ENCODE results near the gene PPP1R27. TPM values are rescaled to one million over a fixed set of nuclear protein-coding genes. Genes with fewer than 3 reads are reported as not detected.

The PPP1R27 gene
- total and polyA plus RNA-seq, 2 donors (not counting 1 experiment from before 2014, with no cell fraction given): not detected

- Histone ChIP-seq H3K36me3 (ENCODE audit: control insufficient read depth, insufficient read depth, low read length) (peaks cover 43% of the 10 kb centered on the region), H3K27ac (ENCODE audit: insufficient read depth, low read length) (peak overlapping the region; percentile 53), H2AFZ (ENCODE audit: low read length) (no peak overlapping the region), H3K4me3 (replicated peaks in 1 of 4; ENCODE audit: control extremely low read depth in 1 of 4, insufficient read depth in 1 of 4, low read depth in 3 of 4, low read length in 4 of 4) (no peak overlapping the region), H4K20me1 (ENCODE audit: control insufficient read depth, extremely low read depth, insufficient read depth, low read length) (no peaks in the 10 kb centered on the region), H3K9ac (ENCODE audit: insufficient read depth, low read length) (no peak overlapping the region), H3K4me2 (ENCODE audit: extremely low read depth, insufficient read depth, low read length) (no peak overlapping the region), H3K4me1 (ENCODE audit: control insufficient read depth, extremely low read depth, insufficient read depth, low read length) (no peaks in the 10 kb centered on the region), H3K79me2 (ENCODE audit: control insufficient read depth, insufficient read depth, low read length) (no peaks in the 10 kb centered on the region), H3K27me3 (ENCODE audit: control insufficient read depth, insufficient read depth, low read length) (no peaks in the 10 kb centered on the region), H3K9me3 (ENCODE audit: control insufficient read depth, insufficient read depth, low read depth, low read length) (no peaks in the 10 kb centered on the region)
- no peak for TF ChIP-seq CTCF (conservative IDR thresholded peaks at IDR 0.05 in 1 of 2, IDR thresholded peaks at IDR 0.05 in 1 of 2; ENCODE audit: low read depth in 1 of 2, low read length in 2 of 2)
- TF ChIP-seq EZH2 (IDR thresholded peaks at IDR 0.05; ENCODE audit: low read length, missing control alignments): no peak
- peak in 1 of 2 donors; percentile 55 for DNase-seq (ENCODE audit: low read depth in 2 of 2)
Measured at GRCh38 chr17:81842725-81843504, 8.1 kb upstream of the PPP1R27 start.

- TF ChIP-seq EZH2 (IDR thresholded peaks at IDR 0.05; ENCODE audit: low read length, missing control alignments) (no peak), CTCF (conservative IDR thresholded peaks at IDR 0.05 in 1 of 2, IDR thresholded peaks at IDR 0.05 in 1 of 2; ENCODE audit: low read depth in 1 of 2, low read length in 2 of 2) (no peak)
- H3K36me3 ChIP-seq (ENCODE audit: control insufficient read depth, insufficient read depth, low read length): peaks cover 41% of the 10 kb centered on the region
- no peak overlapping the region for H3K4me3 ChIP-seq (replicated peaks in 1 of 4; ENCODE audit: control extremely low read depth in 1 of 4, insufficient read depth in 1 of 4, low read depth in 3 of 4, low read length in 4 of 4)
Measured at GRCh38 chr17:81842378-81842724, 7.5 kb upstream of the PPP1R27 start.

GRCh38 chr17:81841866-81842265 is 7.0 kb upstream of the PPP1R27 start:
- no peak overlapping the region for H2AFZ ChIP-seq (ENCODE audit: low read length)
- H3K4me2 ChIP-seq (ENCODE audit: extremely low read depth, insufficient read depth, low read length): no peak overlapping the region
- H4K20me1 ChIP-seq (ENCODE audit: control insufficient read depth, extremely low read depth, insufficient read depth, low read length): no peaks in the 10 kb centered on the region
- H3K9ac ChIP-seq (ENCODE audit: insufficient read depth, low read length): no peak overlapping the region
- no peak overlapping the region for H3K4me3 ChIP-seq (replicated peaks in 1 of 4; ENCODE audit: control extremely low read depth in 1 of 4, insufficient read depth in 1 of 4, low read depth in 3 of 4, low read length in 4 of 4)
- H3K27ac ChIP-seq (ENCODE audit: insufficient read depth, low read length): no peak overlapping the region
- H3K4me1 ChIP-seq (ENCODE audit: control insufficient read depth, extremely low read depth, insufficient read depth, low read length): no peaks in the 10 kb centered on the region
- H3K36me3 ChIP-seq (ENCODE audit: control insufficient read depth, insufficient read depth, low read length): peaks cover 40% of the 10 kb centered on the region
- no peaks in the 10 kb centered on the region for H3K79me2 ChIP-seq (ENCODE audit: control insufficient read depth, insufficient read depth, low read length)
- no peaks in the 10 kb centered on the region for H3K9me3 ChIP-seq (ENCODE audit: control insufficient read depth, insufficient read depth, low read depth, low read length)
- TF ChIP-seq CTCF (conservative IDR thresholded peaks at IDR 0.05 in 1 of 2, IDR thresholded peaks at IDR 0.05 in 1 of 2; ENCODE audit: low read depth in 1 of 2, low read length in 2 of 2) (no peak), EZH2 (IDR thresholded peaks at IDR 0.05; ENCODE audit: low read length, missing control alignments) (no peak)
- H3K27me3 ChIP-seq (ENCODE audit: control insufficient read depth, insufficient read depth, low read length): no peaks in the 10 kb centered on the region
- no peak for DNase-seq (ENCODE audit: low read depth in 2 of 2)

More at GRCh38 chr17:81842378-81842724, 7.5 kb upstream of the PPP1R27 start:
- H3K79me2 ChIP-seq (ENCODE audit: control insufficient read depth, insufficient read depth, low read length): no peaks in the 10 kb centered on the region
- no peaks in the 10 kb centered on the region for H3K9me3 ChIP-seq (ENCODE audit: control insufficient read depth, insufficient read depth, low read depth, low read length)
- H3K27ac ChIP-seq (ENCODE audit: insufficient read depth, low read length): no peak overlapping the region
- no peaks in the 10 kb centered on the region for H4K20me1 ChIP-seq (ENCODE audit: control insufficient read depth, extremely low read depth, insufficient read depth, low read length)
- no peaks in the 10 kb centered on the region for H3K4me1 ChIP-seq (ENCODE audit: control insufficient read depth, extremely low read depth, insufficient read depth, low read length)
- H3K9ac ChIP-seq (ENCODE audit: insufficient read depth, low read length): no peak overlapping the region
- no peaks in the 10 kb centered on the region for H3K27me3 ChIP-seq (ENCODE audit: control insufficient read depth, insufficient read depth, low read length)
- no peak overlapping the region for H2AFZ ChIP-seq (ENCODE audit: low read length)
- no peak overlapping the region for H3K4me2 ChIP-seq (ENCODE audit: extremely low read depth, insufficient read depth, low read length)
- DNase-seq (ENCODE audit: low read depth in 2 of 2): no peak
